HL-60/S4 treated with phorbol 12-myristate 13-acetate at 8.2 ng/mL for 4 days and 3 days (cell line): Measurements from ENCODE around the gene UNC13D.
"Not testable (repeated sequence)": the region's sequence is repeated elsewhere in the genome, so short reads cannot be mapped to it uniquely, and the experiment has no call there.

Experiments
- in situ Hi-C: fragments of 300-500 bp; cut with MboI; formaldehyde crosslinking; loops from 2 replicates; pipeline ENCODE4 v1.15.0; 2022; ENCODE audit warnings: low sequenced_read_pairs

UNC13D gene

DNA sequence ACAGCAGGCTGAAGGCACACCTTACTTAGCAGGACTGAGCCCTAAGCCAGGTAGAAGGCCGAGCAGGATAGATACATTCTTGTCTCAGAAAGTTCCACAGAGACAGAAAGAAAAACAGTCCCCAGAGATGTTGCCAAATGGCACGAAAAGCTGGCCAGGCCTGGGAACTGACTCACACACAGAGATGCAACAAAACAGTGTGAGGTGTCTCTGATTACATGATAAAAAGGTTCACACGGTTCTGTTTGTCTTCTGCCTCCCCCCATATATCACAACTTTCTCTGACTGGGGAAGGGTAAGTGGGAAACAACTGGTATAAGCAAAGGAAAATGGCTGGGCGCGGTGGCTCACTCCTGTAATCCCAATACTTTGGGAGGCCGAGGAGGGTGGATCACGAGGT lies 9.2 kb upstream of the UNC13D start:
- in situ Hi-C loops, result no loop called here

DNA sequence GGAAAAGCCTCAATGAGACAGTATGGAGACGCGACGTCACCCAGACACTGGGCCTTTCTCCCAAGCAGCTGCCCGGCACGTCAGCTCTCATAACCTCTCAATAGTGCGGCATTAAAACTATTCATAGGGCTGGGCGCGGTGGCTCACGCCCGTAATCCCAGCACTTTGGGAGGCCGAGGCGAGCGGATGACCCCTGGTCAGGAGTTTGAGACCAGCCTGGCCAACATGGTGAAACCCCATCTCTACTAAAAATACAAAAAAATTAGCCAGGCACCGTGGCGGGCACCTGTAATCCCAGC lies 7.4 kb upstream of the UNC13D start:
- in situ Hi-C loops, result not testable (repeated sequence)

- in situ Hi-C loops, result no loop called here
These were observed 6.9 kb upstream of the UNC13D start for GRCh38 chr17:75850928-75851692.

- in situ Hi-C loops, result no loop called here
These were observed 5.5 kb upstream of the UNC13D start for GRCh38 chr17:75849724-75850123.

GRCh38 chr17:75849279-75849646 lies 5.1 kb upstream of the UNC13D start:
- in situ Hi-C loops, result no loop called here

- in situ Hi-C loops, result no loop called here
These were observed 4.5 kb upstream of the UNC13D start for GRCh38 chr17:75848523-75849278.

DNA sequence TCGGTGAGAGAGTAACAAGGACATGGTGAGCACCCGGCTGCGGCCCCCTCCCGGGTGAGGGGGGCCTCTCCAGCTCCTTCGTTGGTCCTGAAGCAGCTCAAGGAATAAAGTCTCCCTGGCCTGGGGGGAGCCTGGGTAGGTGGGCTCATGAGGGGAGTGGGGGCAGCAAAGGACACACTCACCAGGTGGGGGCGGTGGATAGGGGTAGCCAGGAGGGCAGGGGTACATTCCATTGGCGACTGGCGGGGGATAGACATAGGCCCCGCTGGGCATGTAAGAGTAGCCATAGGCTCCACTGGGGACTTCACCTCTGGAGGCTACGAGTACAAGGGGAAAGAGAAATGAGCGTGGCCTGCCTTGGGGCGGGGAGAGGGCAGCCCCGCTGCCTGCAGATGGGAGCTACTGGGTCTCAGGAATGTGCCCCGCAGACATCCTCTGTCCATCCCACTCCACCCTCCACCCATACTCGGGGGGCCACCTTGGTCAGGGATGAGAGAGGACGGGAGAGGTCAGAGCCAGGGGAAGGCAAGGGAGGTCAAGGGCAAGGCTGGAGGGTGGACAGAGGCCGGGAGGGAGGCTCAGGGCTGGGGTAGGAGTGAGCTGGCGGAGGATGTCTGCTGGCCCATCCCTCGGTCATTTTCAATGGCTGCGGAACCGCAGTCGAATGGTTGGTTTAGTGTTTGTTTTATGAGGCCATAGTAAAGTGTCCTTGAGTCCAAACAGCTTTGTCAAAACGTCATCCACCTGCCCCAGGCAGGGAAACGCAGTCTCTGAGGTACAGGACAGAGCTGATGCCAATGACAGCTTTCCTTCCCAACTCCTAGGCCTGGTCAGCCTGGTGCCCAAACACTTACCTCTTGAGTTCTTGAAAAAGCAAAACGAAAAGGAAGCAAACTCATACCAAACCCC lies 3.7 kb upstream of the UNC13D start:
- in situ Hi-C loops, result no loop called here

DNA sequence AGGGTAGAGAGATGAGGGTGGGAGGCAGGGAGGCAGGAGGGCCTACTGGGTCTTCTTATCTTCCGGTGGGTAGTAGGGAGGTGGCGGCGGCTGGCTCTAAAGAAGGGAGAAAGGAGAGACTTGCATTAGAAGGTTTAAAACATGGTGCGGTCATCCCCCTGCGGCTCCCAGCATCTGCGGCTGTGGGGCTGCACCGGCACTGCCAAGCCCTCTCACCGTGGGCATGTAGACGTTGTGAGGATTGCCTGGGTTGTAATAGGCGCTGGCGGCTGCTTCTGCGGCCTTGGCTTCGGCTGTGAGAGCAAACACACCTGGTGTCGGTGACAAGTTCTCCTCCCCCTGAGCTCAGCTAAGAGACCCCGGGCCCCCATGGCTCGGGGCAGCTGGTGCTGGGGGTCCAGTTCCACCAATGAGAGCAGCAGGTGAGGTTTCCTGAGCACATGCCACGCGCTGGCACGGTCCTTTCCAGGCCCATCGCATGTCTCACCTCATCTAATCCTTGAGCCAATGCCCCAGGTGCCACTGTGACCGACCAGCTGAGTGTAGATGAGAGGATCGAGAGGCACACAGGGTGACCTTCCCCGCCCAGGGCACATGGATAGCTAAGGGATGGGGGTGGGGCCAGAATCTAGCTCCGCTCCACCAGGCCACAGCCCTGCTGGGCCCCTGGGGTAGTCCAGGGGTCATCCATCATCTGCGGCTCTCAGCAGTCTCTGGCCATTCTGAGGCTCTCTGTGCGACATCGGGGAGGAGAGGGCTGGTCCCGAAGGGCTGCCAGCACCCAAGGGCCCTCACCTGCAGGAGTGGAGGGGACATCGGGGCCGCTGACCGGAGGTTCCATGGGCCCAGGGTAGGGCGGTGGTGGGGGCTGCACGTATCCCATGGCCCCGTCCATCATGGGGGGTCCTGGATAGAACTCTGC lies 2.7 kb upstream of the UNC13D start:
- in situ Hi-C loops, result no loop called here

- in situ Hi-C loops, result no loop called here
These were observed 1.9 kb upstream of the UNC13D start for GRCh38 chr17:75845933-75846691.

GRCh38 chr17:75845058-75845711 lies 981 bp upstream of the UNC13D start:
- in situ Hi-C loops, result no loop called here

- in situ Hi-C loops, result no loop called here
These were observed 390 bp upstream of the UNC13D start for GRCh38 chr17:75844530-75845057.

DNA sequence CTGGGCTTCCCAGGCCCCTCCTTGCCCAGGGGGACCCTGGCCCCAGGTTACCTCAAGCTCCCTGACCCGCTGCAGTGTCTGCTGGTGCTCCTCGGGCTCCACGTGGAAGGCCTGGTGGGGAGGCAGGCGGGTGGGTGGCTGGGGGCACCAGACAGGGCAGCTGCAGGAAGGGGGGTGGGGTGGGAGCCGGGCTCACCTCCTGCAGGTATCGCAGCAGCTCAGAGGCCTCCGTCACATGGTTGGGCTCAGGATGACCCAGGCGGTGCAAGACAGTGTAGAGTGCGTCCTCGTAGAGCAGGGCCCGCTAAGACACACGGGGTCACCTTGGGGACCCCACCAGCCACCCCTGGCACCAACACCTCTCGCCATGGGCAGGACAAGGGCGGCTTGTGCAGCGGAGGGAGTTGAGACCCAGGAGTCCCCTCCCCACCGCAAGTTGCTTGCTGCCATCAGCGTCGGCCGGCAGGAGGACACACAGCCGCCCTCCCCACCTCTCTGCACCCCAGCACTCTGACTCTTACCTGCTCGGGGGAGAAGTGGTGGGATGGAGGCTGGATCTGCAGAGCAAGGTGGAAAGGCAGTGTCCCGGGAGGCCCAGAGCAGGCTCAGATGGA lies 1.1 kb downstream of the UNC13D start:
- in situ Hi-C loops, result no loop called here

GRCh38 chr17:75842411-75842810 lies 1.8 kb downstream of the UNC13D start:
- in situ Hi-C loops, result no loop called here

DNA sequence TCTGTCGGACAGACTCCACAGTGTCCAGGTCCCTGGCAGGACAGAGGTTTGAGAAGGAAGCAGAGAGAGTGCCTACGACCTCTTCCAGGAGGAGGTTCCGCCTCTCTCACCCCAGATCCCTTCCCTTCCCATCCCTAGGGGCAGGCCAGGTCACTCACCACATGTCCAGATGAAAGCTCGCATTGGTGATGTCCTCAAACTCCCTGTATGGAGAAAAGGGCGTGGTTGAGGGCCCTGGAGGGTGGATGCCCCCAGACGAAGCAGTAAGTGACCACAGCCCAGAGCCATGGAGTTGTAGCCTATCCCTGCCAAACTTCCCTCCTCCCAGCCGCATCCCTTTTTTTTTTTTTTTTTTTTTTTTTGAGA lies 3.4 kb downstream of the UNC13D start:
- in situ Hi-C loops, result no loop called here

DNA sequence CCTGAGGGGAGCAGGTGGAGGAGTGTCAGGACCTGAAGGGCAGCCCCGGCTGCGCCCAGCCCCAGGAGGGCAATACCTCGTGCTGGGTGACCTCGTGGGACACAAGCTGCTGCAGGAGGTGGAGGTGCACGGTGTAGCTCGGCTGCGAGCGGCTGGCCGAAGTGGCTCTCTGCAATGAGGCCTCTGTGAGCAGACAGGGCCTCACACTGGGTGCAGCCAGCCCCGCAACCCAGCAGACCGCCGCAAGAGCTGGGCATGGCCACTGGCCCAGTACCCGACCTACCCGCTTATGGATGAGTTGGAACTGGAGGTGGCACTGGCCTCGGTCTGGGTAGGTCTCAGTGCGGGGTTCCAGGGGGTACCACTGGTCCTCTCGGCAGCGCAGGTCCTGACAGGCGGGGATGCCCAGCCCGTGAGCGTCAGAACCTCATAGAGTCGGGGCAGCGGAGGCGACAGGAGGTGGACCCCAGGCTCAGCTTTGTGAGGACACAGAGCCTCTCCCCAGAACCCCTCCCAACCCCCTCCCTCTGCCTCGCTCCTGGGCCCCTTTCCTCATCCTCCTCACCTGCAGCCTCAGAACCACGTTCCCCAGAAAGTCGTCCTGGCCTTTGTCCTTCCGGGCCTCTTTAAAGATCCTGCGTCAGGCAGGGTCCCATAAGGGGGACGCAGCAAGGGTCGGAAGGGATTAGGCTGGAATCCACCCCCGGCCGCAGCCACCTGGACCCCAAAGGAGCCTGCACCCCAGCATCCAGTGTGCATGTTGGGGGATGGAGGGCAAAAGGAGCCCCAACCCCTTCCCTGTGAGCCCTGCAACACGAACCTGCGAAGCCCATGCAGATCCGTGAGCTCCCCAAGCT lies 4.0 kb downstream of the UNC13D start:
- in situ Hi-C loops, result no loop called here

DNA sequence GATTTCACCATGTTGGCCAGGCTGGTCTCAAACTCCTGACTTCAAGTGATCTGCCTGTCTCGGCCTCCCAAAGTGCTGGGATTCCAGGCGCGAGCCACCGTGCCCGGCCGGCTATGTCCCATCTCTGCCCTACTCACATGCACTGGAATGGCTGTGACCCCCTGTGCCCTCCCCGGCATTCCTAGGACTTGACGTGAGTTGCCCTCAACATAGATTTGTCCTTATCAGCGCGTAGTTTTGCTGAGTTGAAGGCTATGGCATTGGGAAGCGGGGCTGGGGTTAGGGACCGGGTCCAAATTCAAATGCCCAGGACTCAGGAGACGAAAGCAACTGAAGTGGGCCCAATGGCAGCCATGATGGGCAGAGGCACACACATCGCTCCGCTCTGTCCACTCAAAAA lies 5.8 kb downstream of the UNC13D start:
- in situ Hi-C loops, result no loop called here

GRCh38 chr17:75837899-75838298 lies 6.3 kb downstream of the UNC13D start:
- in situ Hi-C loops, result no loop called here

DNA sequence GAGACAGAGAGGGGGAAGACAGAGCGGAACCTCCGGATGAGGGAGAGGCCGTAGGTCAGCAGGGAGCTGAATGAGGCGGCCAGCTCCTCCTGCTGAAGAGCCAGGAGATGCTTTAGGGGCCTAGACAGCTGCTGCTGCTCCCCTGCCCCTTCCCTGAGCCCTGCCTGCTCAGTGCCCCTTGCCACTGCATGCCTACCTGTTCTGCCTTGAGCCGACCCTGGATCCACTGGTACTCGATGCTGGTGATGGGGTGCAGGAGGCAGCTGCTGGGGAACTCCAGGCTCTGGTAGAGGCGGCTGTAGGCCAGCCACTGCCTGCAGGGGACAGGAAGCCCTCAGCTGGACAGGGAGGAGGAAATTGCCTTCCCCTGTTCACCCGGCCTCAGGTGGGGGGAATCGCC lies 7.6 kb downstream of the UNC13D start:
- in situ Hi-C loops, result no loop called here
